Natural killer cell treated with Interleukin-12 subunit alpha and Interleukin-12 subunit beta and Interleukin-15 and Interleukin-18, amount 100 ng/mL, for 72 hours (primary cell): ENCODE measurements around the gene ADH5. TPM values are rescaled to one million over a fixed set of nuclear protein-coding genes. Genes with fewer than 3 reads are reported as not detected.
"Not testable (repeated sequence)": the region's sequence is repeated elsewhere in the genome, so short reads cannot be mapped to it uniquely, and the experiment has no call there.

Experiments
- ATAC-seq, 2 donors: fragments of 150-1000 bp; cut with Tn5 transposase in 1 of 2; sonication (Bioruptor Pico), chemical (Tn5 transposase) in 1 of 2; 2 replicates each; pipeline ENCODE4 v1.10.0; 2021
- DNase-seq: peaks from one replicate; pipeline ENCODE4 v3.0.0; 2022; ENCODE audit warnings: low spot score
- H3K27ac Mint-ChIP-seq, 2 donors: 1 replicate in 1 of 2; 2 replicates in 1 of 2; pipeline ENCODE4 v1.8.0; 2022; ENCODE audit warnings: mixed read lengths in 2 of 2, mild to moderate bottlenecking in 1 of 2, moderate library complexity in 1 of 2
- H3K27me3 Mint-ChIP-seq, 2 donors: 1 replicate in 1 of 2; 2 replicates in 1 of 2; pipeline ENCODE4 v1.8.0; 2022; ENCODE audit warnings: mixed read lengths in 2 of 2
- H3K36me3 Mint-ChIP-seq: one replicate; pipeline ENCODE4 v1.8.0; 2022; ENCODE audit warnings: mixed read lengths
- H3K4me1 Mint-ChIP-seq, 2 donors: 1 replicate in 1 of 2; 2 replicates in 1 of 2; pipeline ENCODE4 v1.8.0; 2022; ENCODE audit warnings: low read depth in 2 of 2, mixed read lengths in 2 of 2, mild to moderate bottlenecking in 1 of 2
- H3K4me3 Mint-ChIP-seq: one replicate; pipeline ENCODE4 v1.8.0; 2022; ENCODE audit warnings: mixed read lengths
- H3K9me3 Mint-ChIP-seq: 2 replicates; pipeline ENCODE4 v1.8.0; 2022; ENCODE audit warnings: mixed read lengths
- total RNA-seq, 2 donors: library from RNA; stranded (reverse); gene quantifications; one replicate each; pipeline ENCODE4 v1.2.3, GENCODE V29; 2022

Gene ADH5
- total RNA-seq, 2 donors from 2014 or later, result 53.0 to 62.3 TPM

DNA sequence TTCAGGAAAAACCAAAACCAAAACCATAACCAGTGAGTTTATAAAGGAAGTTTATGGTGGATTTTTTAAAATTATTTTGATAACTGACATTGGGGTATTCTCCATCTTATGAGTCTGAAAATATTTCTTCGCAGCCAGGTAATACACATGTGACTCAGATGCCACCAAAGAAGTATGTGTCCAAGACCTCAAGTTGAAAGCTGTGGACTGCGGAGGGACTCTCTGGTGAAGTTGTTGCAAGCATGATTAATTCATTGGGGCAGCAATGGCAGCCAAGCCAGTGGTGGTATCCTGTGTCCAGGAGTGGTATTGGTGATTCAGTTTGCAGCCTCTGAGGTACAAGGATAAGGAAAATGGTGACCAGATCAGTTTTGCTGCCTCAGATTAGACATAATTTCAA lies 14.0 kb upstream of the ADH5 start:
- H3K36me3 Mint-ChIP-seq, result no peaks in the 10 kb centered on the region
- ATAC-seq (no peak), DNase-seq (no peak)
- H3K4me1 Mint-ChIP-seq, result no peaks in the 10 kb centered on the region
- no peak overlapping the region for H3K27ac Mint-ChIP-seq
- no peaks in the 10 kb centered on the region for H3K9me3 Mint-ChIP-seq
- peaks cover 0 to 3% of the 10 kb centered on the region in 2 donors for H3K27me3 Mint-ChIP-seq
- H3K4me3 Mint-ChIP-seq, result no peak overlapping the region

DNA sequence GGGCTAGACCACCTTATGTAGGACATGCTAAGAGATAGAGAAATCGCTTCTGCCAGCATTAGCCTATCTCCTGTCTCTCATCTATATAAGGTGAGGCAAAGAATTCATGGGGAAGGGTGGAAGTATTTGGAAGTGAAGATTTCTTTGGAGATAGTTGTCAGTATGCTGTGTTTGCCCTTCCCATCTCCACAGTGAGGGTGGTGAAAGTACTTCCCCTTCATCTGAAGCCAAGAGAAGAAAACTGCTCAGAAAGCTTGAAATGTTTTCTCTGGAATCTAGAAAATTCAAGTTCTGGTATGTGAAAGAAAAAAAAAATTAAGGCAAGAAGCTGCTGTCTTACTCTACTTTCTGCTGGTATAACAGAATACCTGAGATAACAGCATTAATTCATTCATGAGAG lies 12.3 kb upstream of the ADH5 start:
- peaks cover 3 to 7% of the 10 kb centered on the region in 2 donors for H3K27me3 Mint-ChIP-seq
- no peaks in the 10 kb centered on the region for H3K4me1 Mint-ChIP-seq
- H3K4me3 Mint-ChIP-seq, result no peak overlapping the region
- peaks cover 7% of the 10 kb centered on the region for H3K36me3 Mint-ChIP-seq
- no peaks in the 10 kb centered on the region for H3K9me3 Mint-ChIP-seq
- DNase-seq, result no peak
- ATAC-seq, result no peak
- H3K27ac Mint-ChIP-seq, result no peak overlapping the region

DNA sequence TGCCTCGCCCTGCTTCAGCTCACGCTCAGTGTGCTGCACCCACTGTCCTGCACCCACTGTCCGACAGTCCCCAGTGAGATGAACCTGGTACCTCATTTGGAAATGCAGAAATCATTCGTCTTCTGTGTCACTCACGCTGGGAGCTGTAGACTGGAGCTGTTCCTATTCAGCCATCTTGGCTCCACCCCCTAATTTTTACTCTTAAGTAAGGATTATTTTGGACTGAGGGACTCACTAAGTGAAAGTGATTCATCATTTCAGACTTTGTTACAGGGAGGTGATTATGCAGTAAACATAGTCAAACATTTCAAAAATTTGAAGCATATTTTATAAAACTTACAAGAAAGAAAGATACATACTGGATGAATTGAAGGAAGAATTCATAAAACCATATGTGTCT lies 11.2 kb upstream of the ADH5 start:
- H3K27me3 Mint-ChIP-seq, H3K36me3 Mint-ChIP-seq, ATAC-seq, H3K9me3 Mint-ChIP-seq, H3K27ac Mint-ChIP-seq, H3K4me1 Mint-ChIP-seq, H3K4me3 Mint-ChIP-seq, DNase-seq: not testable (repeated sequence)

DNA sequence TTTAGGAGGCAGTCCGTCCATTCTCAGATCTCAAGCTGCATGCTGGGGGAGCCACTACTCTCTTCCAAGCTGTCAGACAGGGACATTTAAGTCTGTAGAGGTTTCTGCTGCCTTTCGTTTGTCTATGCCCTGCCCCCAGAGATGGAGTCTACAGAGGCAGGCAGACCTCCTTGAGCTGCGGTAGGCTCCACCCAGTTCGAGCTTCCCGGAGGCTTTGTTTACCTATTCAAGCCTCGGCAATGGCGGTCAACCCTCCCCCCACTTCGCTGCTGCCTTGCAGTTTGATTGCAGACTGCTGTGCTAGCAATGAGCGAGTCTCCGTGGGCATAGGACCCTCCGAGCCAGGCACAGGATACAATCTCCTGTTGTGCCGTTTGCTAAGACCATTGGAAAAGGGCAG lies 10.7 kb upstream of the ADH5 start:
- no peak for DNase-seq
- H3K27ac Mint-ChIP-seq, result no peak overlapping the region
- no peaks in the 10 kb centered on the region for H3K9me3 Mint-ChIP-seq
- H3K4me3 Mint-ChIP-seq, result no peak overlapping the region
- no peaks in the 10 kb centered on the region for H3K4me1 Mint-ChIP-seq
- peaks cover 3 to 7% of the 10 kb centered on the region in 2 donors for H3K27me3 Mint-ChIP-seq
- peaks cover 7% of the 10 kb centered on the region for H3K36me3 Mint-ChIP-seq
- no peak for ATAC-seq

DNA sequence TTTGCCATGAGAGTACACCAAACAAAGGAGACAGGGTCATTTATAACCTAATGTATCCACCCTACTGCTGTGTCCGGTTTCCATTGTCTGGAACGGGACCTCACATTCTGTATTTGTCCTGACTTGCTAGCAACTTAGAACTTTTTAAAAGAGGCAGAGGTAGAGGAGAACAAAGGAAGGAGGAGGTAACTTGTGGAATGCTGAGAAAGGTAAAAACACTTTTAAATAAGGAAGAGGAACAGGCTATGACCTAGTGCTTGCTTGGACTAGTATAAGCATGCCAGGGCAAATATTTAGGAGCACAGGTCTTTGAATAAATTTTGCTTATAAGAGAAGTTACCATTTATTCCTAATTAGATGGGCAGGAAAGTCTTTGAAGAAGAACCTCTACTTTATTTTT lies 3.3 kb upstream of the ADH5 start:
- Mint-ChIP-seq H3K27ac (peak overlapping the region in 1 of 2 donors; percentile 95), H3K4me1 (peaks cover 37 to 41% of the 10 kb centered on the region in 2 donors)
- DNase-seq, H3K36me3 Mint-ChIP-seq, H3K27me3 Mint-ChIP-seq, ATAC-seq, H3K9me3 Mint-ChIP-seq, H3K4me3 Mint-ChIP-seq: not testable (repeated sequence)

DNA sequence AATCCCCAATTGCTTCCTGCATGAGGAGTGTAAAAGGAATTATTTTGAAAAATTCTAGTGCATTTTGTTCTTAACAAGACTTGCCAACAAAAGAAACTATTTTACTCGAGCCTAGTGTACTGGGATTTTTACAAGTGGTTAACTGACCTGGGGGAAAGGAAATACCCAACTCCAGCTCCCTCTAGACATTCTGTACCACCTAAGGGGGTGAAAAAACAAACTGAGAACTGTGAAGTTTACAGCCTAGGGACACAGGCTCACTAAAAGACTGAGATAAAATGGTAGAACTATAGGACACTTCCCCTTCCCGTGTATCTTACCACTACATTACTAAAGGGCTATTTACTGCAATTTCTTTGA lies 2.6 kb upstream of the ADH5 start:
- peak overlapping the region in 1 of 2 donors; percentile 95 for H3K27ac Mint-ChIP-seq
- no peak overlapping the region for H3K4me3 Mint-ChIP-seq
- DNase-seq (no peak), ATAC-seq (no peak)
- no peaks in the 10 kb centered on the region for H3K9me3 Mint-ChIP-seq
- H3K4me1 Mint-ChIP-seq, result peaks cover 41 to 46% of the 10 kb centered on the region in 2 donors
- no peaks in the 10 kb centered on the region for H3K27me3 Mint-ChIP-seq
- no peaks in the 10 kb centered on the region for H3K36me3 Mint-ChIP-seq

DNA sequence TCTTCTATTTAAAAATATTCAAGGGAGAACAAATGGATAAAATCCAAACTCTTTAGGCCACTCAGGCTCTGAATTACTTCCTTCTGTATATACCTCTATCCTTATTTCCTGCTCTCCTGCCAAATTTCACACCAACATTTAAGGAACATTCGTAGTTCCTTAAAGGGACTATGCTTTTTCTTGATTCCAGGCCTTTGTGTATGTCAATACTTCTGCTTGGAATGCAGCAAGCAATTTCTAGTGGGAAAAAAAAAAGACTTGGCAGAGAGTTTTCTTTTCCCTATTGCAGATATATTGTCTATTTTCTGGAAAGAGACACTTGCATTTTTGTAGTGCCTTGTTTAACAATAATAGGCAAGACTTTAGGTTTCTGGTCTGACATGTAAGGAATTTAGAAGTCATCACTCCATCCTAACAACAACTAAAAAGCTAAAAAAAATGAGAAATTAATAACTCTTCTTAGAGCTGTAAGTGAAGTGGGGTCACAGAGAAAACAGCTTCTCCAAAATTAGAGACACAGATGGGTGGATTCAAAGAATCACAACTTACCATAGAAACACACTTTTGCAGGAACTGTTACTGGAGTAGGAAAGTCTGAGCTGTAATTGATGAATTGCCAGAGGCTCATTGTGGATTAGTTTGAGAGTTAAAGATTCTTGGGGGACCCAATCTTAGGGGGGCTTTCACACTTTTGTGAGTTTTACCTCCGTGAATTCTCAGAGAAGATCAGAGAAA lies 2.1 kb upstream of the ADH5 start:
- H3K27me3 Mint-ChIP-seq, result no peaks in the 10 kb centered on the region

DNA sequence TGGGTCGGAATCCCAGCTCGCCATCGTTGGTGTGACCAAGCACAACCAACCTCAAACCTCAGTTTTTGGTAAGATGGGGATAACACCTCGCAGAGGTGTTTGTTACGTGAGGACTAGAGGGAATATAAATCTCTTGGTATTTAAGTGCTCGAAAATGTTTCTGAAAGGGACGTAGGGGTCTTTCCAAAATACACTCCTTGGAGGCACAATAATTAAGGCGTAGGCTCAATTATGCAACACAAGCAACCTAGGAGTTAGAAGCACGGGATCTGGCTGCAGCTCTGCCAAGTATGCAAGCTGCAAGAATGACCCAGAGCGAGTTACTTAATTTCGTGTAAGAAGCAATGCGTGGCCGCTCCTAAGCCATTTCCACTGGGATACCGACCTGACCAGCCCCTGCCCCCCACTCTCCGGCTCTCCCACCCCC lies 552 bp downstream of the ADH5 start:
- Mint-ChIP-seq H3K27ac (peak overlapping the region; percentile 89 to 95), H3K4me1 (peaks cover 50 to 51% of the 10 kb centered on the region in 2 donors), H3K36me3 (peaks cover 6% of the 10 kb centered on the region), H3K27me3 (no peaks in the 10 kb centered on the region), H3K9me3 (no peaks in the 10 kb centered on the region), H3K4me3 (peak overlapping the region; percentile 97)
- peak; percentile 62 for DNase-seq
- peak; percentile 30 to 62 for ATAC-seq

More for the DNA sequence above, 2.1 kb upstream of the ADH5 start:
- H3K36me3 Mint-ChIP-seq, result no peaks in the 10 kb centered on the region
- peak overlapping the region; percentile 89 to 95 for H3K27ac Mint-ChIP-seq
- H3K4me3 Mint-ChIP-seq, result peak overlapping the region; percentile 97
- DNase-seq (no peak), ATAC-seq (no peak)
- no peaks in the 10 kb centered on the region for H3K9me3 Mint-ChIP-seq
- H3K4me1 Mint-ChIP-seq, result peaks cover 43 to 47% of the 10 kb centered on the region in 2 donors

DNA sequence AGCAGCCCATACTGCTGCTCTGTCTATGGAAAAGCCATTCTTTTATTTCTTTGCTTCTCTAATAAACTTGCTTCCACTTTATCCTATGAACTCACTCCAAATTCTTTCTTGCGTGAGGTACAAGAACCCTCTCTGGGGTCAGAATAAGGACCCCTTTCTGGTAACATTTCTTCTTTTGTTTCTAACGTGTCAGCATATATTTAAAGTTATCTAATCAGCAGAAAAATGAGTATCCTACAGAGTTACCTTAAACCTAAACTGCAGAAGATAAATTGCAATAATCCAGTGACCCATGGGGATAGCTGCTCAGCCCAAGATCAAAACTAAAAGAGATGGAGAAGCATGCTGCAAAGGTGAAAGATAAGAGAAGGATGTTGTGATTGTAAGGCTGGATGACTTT lies 4.0 kb downstream of the ADH5 start:
- Mint-ChIP-seq H3K27ac (no peak overlapping the region), H3K27me3 (no peaks in the 10 kb centered on the region), H3K4me3 (no peak overlapping the region), H3K9me3 (no peaks in the 10 kb centered on the region), H3K36me3 (peaks cover 12% of the 10 kb centered on the region), H3K4me1 (peaks cover 28 to 32% of the 10 kb centered on the region in 2 donors)
- DNase-seq (no peak), ATAC-seq (no peak)

DNA sequence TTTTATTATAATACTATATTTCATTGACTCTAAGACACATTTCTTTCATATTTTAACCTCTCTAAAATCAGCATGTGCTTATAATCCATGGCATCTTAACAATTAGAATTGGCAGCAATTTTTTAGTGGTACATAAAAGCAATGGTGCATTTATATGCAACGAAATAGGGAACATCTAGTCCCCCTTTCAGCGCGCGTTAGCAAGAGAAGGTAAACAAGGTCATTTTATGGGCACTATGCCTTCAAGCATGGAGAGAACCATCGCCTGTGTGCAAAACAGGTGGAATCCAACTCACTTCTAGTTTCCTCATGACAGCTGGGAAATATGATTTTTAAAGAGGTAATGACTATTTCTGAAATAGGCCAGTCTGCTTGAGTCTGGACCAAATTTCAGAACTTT lies 6.4 kb downstream of the ADH5 start:
- Mint-ChIP-seq H3K4me1 (peaks cover 9 to 13% of the 10 kb centered on the region in 2 donors), H3K4me3 (no peak overlapping the region), H3K9me3 (no peaks in the 10 kb centered on the region), H3K27ac (no peak overlapping the region), H3K36me3 (peaks cover 17% of the 10 kb centered on the region), H3K27me3 (no peaks in the 10 kb centered on the region)
- ATAC-seq (no peak), DNase-seq (no peak)

DNA sequence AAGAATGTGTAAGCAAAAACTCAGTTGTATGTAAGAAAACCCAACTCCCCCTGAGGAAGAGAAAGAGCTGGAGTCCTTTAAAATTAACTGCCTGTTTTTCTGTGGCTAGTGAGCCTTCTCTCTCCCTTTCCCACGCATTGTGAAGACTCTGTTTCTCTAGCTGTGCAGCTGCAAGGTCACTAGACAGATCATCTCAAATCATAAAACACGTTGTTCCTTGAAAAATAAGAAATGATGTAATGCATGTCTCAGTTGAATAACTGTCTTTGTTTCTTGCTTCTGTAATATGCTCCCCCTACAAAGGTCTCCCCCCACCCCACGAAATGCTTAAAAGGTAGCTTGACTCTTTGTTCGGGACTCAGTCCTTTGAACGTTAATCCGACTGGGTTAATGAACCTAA lies 7.7 kb downstream of the ADH5 start:
- H3K4me3 Mint-ChIP-seq, H3K4me1 Mint-ChIP-seq, DNase-seq, H3K9me3 Mint-ChIP-seq, ATAC-seq, H3K27ac Mint-ChIP-seq, H3K27me3 Mint-ChIP-seq: not testable (repeated sequence)
- peaks cover 23% of the 10 kb centered on the region for H3K36me3 Mint-ChIP-seq

DNA sequence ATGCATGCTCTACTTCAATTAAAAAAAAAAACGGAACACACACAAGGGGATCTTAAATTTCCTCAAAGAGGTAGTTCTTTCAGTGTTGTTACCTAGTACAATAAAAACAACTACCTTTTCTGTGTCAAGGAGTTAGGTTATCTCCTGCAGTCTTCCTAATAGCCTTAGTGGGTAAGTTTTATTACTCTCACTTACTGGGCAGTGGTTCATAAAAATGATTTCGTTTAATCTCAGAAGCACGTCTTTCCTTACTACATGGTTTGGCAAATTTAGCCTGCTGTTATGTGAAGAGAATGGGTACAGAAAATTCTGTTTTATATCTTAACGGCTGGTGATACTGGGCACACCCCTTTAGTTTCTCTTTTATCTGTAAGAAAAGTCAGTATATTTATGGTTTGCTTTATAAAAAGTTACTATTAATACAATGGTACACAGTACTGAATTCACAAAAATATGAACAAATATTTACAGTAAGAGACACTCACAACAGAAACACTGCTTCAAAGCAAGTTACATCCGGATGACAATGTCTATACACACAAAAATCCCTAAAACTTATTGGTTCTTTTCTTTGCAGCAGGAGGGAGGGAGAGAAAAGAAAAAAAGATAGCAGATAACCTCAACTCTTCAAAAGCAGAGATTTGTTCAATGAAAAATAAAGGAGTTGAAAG lies 8.8 kb downstream of the ADH5 start:
- H3K9me3 Mint-ChIP-seq, result no peaks in the 10 kb centered on the region
- peak overlapping the region in 1 of 2 donors; percentile 45 for H3K27ac Mint-ChIP-seq
- no peak for DNase-seq
- H3K4me3 Mint-ChIP-seq, result no peak overlapping the region
- H3K36me3 Mint-ChIP-seq, result peaks cover 27% of the 10 kb centered on the region
- no peaks in the 10 kb centered on the region for H3K27me3 Mint-ChIP-seq
- no peak for ATAC-seq
- H3K4me1 Mint-ChIP-seq, result peaks cover 0 to 3% of the 10 kb centered on the region in 2 donors

DNA sequence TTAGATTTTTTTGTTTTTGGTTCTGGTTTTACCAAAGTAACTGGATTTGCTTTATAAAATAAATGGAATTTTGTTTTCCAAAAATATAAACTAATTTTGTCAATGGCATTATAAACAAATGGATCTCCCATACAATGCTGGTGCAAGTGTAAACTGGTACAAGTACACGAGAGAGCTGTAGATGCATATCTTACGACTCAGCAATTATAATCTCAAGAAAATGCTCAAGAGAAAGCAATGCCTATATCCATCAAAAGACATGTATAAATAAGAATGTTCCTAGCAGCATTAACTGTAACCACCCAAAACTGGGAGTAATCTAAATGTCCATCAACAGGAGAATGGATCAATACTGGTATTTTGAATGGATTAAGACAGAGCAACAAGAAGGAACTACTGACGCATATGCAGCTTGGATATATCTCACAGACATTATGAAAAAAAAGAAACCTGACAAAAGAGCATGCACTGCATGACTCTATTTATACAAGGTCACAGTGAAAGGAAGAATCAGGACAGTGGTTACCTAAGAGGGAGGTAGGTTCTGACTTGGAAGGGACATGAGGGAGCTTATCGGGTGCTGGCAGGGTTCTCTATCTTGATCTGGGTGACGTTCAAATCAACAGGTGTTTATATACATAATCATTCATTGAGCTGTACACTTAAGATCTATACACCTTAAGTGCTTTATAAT lies 9.5 kb downstream of the ADH5 start:
- no peak overlapping the region for H3K27ac Mint-ChIP-seq
- peaks cover 0 to 3% of the 10 kb centered on the region in 2 donors for H3K4me1 Mint-ChIP-seq
- H3K27me3 Mint-ChIP-seq, result no peaks in the 10 kb centered on the region
- H3K4me3 Mint-ChIP-seq, result no peak overlapping the region
- H3K36me3 Mint-ChIP-seq, result peaks cover 27% of the 10 kb centered on the region
- DNase-seq (no peak), ATAC-seq (no peak)
- no peaks in the 10 kb centered on the region for H3K9me3 Mint-ChIP-seq

DNA sequence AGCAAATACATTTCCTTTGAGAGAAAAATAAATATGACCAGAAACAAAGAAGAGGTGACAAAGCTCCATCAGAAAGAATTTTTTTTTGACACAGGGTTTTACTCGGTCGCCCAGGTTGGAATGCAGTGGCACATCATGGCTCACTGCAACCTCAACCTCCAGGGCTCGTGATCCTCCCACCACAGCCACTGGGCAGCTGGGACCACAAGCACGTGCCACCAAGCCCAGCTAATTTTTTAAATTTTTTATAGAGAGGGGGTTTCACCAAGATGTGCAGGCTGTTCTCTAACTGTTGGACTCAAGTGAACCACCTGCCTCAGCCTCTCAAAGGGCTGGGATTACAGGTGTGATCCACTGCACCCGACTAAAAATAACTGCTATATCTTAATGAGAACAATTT lies 10.3 kb downstream of the ADH5 start:
- Mint-ChIP-seq H3K9me3 (no peaks in the 10 kb centered on the region), H3K4me3 (no peak overlapping the region), H3K27ac (no peak overlapping the region), H3K4me1 (no peaks in the 10 kb centered on the region), H3K36me3 (peaks cover 25% of the 10 kb centered on the region), H3K27me3 (no peaks in the 10 kb centered on the region)
- ATAC-seq (no peak), DNase-seq (no peak)
